Tibial artery (tissue), 4 donors: ENCODE data around the gene KIF19.

Experiments
- DNase-seq, 2 donors: peaks; one replicate each; pipeline ENCODE4 v3.0.0-alpha.2; 2019
- H3K27ac ChIP-seq, 2 donors: fragments of 200-600 bp; sonication (generic) in 1 of 2; 1 replicate in 1 of 2; 2 replicates in 1 of 2; pipeline ENCODE4 v1.5.1; 2018 to 2019; ENCODE audit warnings: mild to moderate bottlenecking in 1 of 2
- H3K27me3 ChIP-seq, 2 donors: fragments of 200-600 bp; sonication (generic) in 1 of 2; one replicate each; pipeline versions ENCODE4 v1.5.1 to v1.6.0; 2016 to 2019
- H3K36me3 ChIP-seq, 3 donors: fragments of 200-600 bp; sonication (generic) in 2 of 3; one replicate each; pipeline ENCODE4 v1.5.1; 2016 to 2019; ENCODE audit warnings: mild to moderate bottlenecking in 2 of 3
- H3K4me1 ChIP-seq, 4 donors: fragments of 200-600 bp; sonication (generic) in 2 of 4; 1 replicate in 3 of 4; 2 replicates in 1 of 4; pipeline ENCODE4 v1.5.1; 2016 to 2019
- H3K4me3 ChIP-seq, 2 donors: fragments of 200-600 bp; sonication (generic) in 1 of 2; 1 replicate in 1 of 2; 2 replicates in 1 of 2; pipeline ENCODE4 v1.5.1; 2018 to 2019; ENCODE audit warnings: mild to moderate bottlenecking in 2 of 2
- H3K9me3 ChIP-seq, 3 donors: fragments of 200-600 bp; sonication (generic) in 1 of 3; one replicate each; pipeline ENCODE4 v1.5.1; 2016 to 2019
- intact Hi-C: fragments of 100-400 bp; cut with DNase I; formaldehyde crosslinking; loops from one replicate; pipeline ENCODE4 v1.15.0; 2023; ENCODE audit warnings: low total_unique reads
- TF ChIP-seq, protein P1 (sequence below), 2 experiments: fragments of 200-600 bp in 1 of 2; fragments of 450-650 bp in 1 of 2; IDR thresholded peaks; one replicate each; pipeline ENCODE4 v1.5.1; 2017 to 2019; ENCODE audit warnings: antibody characterized with exemption in 2 of 2, mild to moderate bottlenecking in 1 of 2, moderate library complexity in 1 of 2

Gene KIF19

GRCh38 chr17:74329378-74329777, 3.4 kb downstream of the KIF19 start:
- intact Hi-C loops, result no loop called here
- H3K4me3 ChIP-seq, result no peak overlapping the region
- TF ChIP-seq, protein P1, sequence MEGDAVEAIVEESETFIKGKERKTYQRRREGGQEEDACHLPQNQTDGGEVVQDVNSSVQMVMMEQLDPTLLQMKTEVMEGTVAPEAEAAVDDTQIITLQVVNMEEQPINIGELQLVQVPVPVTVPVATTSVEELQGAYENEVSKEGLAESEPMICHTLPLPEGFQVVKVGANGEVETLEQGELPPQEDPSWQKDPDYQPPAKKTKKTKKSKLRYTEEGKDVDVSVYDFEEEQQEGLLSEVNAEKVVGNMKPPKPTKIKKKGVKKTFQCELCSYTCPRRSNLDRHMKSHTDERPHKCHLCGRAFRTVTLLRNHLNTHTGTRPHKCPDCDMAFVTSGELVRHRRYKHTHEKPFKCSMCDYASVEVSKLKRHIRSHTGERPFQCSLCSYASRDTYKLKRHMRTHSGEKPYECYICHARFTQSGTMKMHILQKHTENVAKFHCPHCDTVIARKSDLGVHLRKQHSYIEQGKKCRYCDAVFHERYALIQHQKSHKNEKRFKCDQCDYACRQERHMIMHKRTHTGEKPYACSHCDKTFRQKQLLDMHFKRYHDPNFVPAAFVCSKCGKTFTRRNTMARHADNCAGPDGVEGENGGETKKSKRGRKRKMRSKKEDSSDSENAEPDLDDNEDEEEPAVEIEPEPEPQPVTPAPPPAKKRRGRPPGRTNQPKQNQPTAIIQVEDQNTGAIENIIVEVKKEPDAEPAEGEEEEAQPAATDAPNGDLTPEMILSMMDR (IDR thresholded peaks at IDR 0.05), result no peak
- H3K9me3 ChIP-seq, result peaks cover 0 to 6% (median 4%) of the 10 kb centered on the region in 3 donors
- H3K27ac ChIP-seq, result no peak overlapping the region
- peaks cover 0 to 62% of the 10 kb centered on the region in 2 donors for H3K27me3 ChIP-seq
- peaks cover 0 to 19% (median 16%) of the 10 kb centered on the region in 4 donors for H3K4me1 ChIP-seq
- DNase-seq, result no peak
- H3K36me3 ChIP-seq, result no peaks in the 10 kb centered on the region

DNA sequence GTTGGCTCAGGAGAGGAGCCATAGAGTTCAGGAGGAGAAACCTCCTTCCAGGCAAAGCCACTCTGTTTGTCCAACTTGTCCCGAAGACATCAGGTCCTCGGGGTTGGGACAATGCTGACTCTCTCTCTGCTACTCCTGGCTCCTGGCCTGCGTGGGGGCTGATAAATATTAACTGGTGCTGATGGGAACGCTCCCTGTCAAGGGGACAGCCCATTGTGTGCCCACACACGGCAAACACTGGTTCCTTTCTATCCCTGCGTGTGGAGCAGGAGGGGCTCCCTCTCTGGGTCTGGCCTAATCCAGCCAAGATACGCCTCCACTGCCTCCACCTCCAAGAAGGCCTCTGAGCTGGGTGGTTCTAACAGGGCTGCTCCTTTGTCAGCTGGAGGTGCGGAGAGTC, 4.4 kb downstream of the KIF19 start:
- peaks cover 0 to 16% (median 13%) of the 10 kb centered on the region in 4 donors for H3K4me1 ChIP-seq
- peaks cover 0 to 65% of the 10 kb centered on the region in 2 donors for H3K27me3 ChIP-seq
- no peak overlapping the region for H3K27ac ChIP-seq
- no peak for DNase-seq
- H3K9me3 ChIP-seq, result peaks cover 0 to 9% (median 7%) of the 10 kb centered on the region in 3 donors
- TF ChIP-seq, protein P1 (IDR thresholded peaks at IDR 0.05), result no peak
- intact Hi-C loops, result no loop called here
- H3K36me3 ChIP-seq, result no peaks in the 10 kb centered on the region
- H3K4me3 ChIP-seq, result no peak overlapping the region

DNA sequence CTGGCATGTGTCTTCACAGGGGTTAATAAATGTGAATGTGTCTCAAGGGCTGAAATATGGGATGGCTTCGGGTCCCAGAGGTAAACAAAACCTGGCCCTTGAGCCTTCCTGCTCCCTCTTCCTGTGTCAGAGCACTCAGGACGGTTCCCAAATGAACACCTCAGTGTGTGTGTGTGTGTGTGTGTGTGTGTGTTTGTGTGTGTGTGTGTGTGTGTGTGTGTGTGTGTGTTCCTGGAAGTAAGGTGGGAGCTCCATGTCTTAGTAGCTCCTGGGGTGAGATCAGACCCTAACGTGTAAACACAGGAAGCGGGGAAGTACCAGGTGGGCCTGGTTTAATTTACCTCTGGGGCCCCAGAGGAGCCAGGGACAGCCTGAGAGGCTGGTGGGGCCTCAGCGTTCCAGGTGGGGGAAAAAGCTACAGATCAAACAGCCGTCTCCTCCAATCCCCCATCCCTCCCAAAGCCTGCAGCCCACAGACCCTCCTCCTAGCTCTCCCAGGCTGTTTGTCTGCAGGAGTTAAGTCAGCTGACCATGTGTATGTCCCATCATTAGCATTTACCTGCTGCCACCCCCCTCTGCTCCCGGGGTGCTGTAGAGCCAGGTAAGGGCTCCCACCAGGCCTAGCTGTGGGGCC, 6.1 kb downstream of the KIF19 start:
- Histone ChIP-seq H3K4me1 (no peaks in the 10 kb centered on the region), H3K4me3 (no peak overlapping the region), H3K27me3 (peaks cover 0 to 48% of the 10 kb centered on the region in 2 donors), H3K36me3 (no peaks in the 10 kb centered on the region), H3K27ac (no peak overlapping the region), H3K9me3 (peaks cover 0 to 9% (median 7%) of the 10 kb centered on the region in 3 donors)
- intact Hi-C loops, result no loop called here
- TF ChIP-seq, protein P1 (IDR thresholded peaks at IDR 0.05), result no peak
- no peak for DNase-seq

GRCh38 chr17:74332763-74333283, 6.8 kb downstream of the KIF19 start:
- Histone ChIP-seq H3K27ac (no peak overlapping the region), H3K4me3 (no peak overlapping the region), H3K4me1 (no peaks in the 10 kb centered on the region), H3K9me3 (peaks cover 0 to 9% (median 7%) of the 10 kb centered on the region in 3 donors), H3K36me3 (no peaks in the 10 kb centered on the region), H3K27me3 (peaks cover 0 to 43% of the 10 kb centered on the region in 2 donors)
- TF ChIP-seq, protein P1 (IDR thresholded peaks at IDR 0.05), result no peak
- intact Hi-C loops, result no loop called here
- no peak for DNase-seq

DNA sequence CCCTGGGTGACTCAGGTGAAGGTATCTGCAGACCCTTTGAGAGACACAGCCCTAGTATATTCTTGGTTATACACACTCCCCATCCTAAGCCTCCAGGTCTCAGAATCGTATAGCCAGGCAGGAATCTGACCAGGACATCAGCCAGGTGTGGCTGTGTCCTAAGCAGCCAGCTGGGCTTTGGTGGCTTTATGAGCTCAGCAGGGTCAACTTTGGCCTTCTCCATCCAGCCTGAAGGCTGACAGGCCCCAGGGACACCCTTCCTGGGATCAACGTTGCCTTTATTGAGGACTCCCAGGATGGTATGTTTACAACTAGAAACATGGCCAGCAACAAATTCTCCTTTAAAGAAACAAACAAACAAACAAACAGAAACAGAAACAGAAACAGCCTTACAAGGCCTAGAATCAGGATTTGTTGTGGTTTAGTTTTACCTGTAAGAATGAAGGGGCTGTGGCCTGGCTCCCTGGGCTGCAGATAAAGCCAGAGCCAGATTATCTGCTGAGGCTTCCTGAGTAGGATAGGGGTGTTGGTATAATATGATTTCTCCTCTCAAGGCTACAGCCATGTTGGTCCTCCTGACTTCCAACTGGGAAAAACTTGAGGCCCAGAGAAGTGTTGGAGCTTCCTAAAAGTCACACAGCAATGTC, 8.5 kb downstream of the KIF19 start:
- peaks cover 0 to 45% of the 10 kb centered on the region in 2 donors for H3K27me3 ChIP-seq
- H3K36me3 ChIP-seq, result no peaks in the 10 kb centered on the region
- H3K27ac ChIP-seq, result no peak overlapping the region
- H3K9me3 ChIP-seq, result peaks cover 0 to 9% (median 7%) of the 10 kb centered on the region in 3 donors
- TF ChIP-seq, protein P1 (IDR thresholded peaks at IDR 0.05), result no peak
- no peak for DNase-seq
- no peak overlapping the region for H3K4me3 ChIP-seq
- no peaks in the 10 kb centered on the region for H3K4me1 ChIP-seq
- intact Hi-C loops, result no loop called here
